NCI-H2029 treated with DMSO at 0.1 percent for 48 hours (cell line): ENCODE results near the gene SOX9.
"Not testable (repeated sequence)": the region's sequence is repeated elsewhere in the genome, so short reads cannot be mapped to it uniquely, and the experiment has no call there.

ENCODE experiments used
- DNase-seq: peaks from one replicate; lab custom pipeline; 2025; lab: John Stamatoyannopoulos, UW

The SOX9 gene

GRCh38 chr17:72111336-72111923 lies 9.4 kb upstream of the SOX9 start:
- DNase-seq = no peak

- not testable (repeated sequence) for DNase-seq
Measured at GRCh38 chr17:72111926-72112325, 8.9 kb upstream of the SOX9 start.

- DNase-seq = no peak
Measured at GRCh38 chr17:72113751-72114150, 7.1 kb upstream of the SOX9 start.

- no peak for DNase-seq
Measured at GRCh38 chr17:72115781-72116525, 4.9 kb upstream of the SOX9 start.

GRCh38 chr17:72116661-72117521 lies 3.9 kb upstream of the SOX9 start:
- DNase-seq = no peak

- no peak for DNase-seq
Measured at GRCh38 chr17:72117535-72118334, 3.1 kb upstream of the SOX9 start.

GRCh38 chr17:72118335-72119076 lies 2.3 kb upstream of the SOX9 start:
- peak; percentile 18 for DNase-seq

- no peak for DNase-seq
Measured at GRCh38 chr17:72119077-72119872, 1.5 kb upstream of the SOX9 start.

- DNase-seq = no peak
Measured at GRCh38 chr17:72119873-72120641, 763 bp upstream of the SOX9 start.

GRCh38 chr17:72121164-72122009 lies 567 bp downstream of the SOX9 start:
- no peak for DNase-seq

GRCh38 chr17:72122010-72122764 lies 1.4 kb downstream of the SOX9 start:
- DNase-seq = no peak

GRCh38 chr17:72122765-72123529 lies 2.1 kb downstream of the SOX9 start:
- no peak for DNase-seq

- no peak for DNase-seq
Measured at GRCh38 chr17:72123530-72124437, 3.0 kb downstream of the SOX9 start.

- DNase-seq = no peak
Measured at GRCh38 chr17:72124438-72124775, 3.6 kb downstream of the SOX9 start.

- no peak for DNase-seq
Measured at GRCh38 chr17:72125226-72125651, 4.4 kb downstream of the SOX9 start.

- no peak for DNase-seq
Measured at GRCh38 chr17:72125742-72126141, 4.9 kb downstream of the SOX9 start.
